ENCODE measurements around the gene CERKL.

GRCh38 chr2:181553244-181553643 is 103.7 kb downstream of the CERKL start:
- TF ChIP-seq CTCF (IDR thresholded peaks at IDR 0.05) (no peak), POLR2A (IDR thresholded peaks at IDR 0.05) (no peak)
